Natural killer cell (primary cell): ENCODE results near the gene DNAH2. TPM values are rescaled to one million over a fixed set of nuclear protein-coding genes. Genes with fewer than 3 reads are reported as not detected.

Source experiments
- ATAC-seq, 3 donors: fragments of 150-1000 bp in 2 of 3; fragments of 200-7000 bp in 1 of 3; cut with Tn5 transposase; 1 replicate in 1 of 3; 2 replicates in 2 of 3; pipeline ENCODE4 v1.10.0; 2021; ENCODE audit warnings: mild to moderate bottlenecking in 2 of 3, moderate library complexity in 2 of 3
- DNase-seq, 2 donors: peaks; one replicate each; pipeline versions ENCODE4 v3.0.0 to v3.0.0-alpha.2; 2013 to 2021; ENCODE audit warnings: mixed read lengths in 1 of 2
- H3K27ac ChIP-seq: one replicate; pipeline ENCODE4 v1.5.1; 2013; ENCODE audit warnings: mild to moderate bottlenecking, low read length
- H3K27me3 ChIP-seq: one replicate; pipeline ENCODE4 v1.6.1; 2013; ENCODE audit warnings: low read length; ENCODE audit not compliant: control insufficient read depth, insufficient read depth
- H3K36me3 ChIP-seq: one replicate; pipeline ENCODE4 v1.6.1; 2013; ENCODE audit warnings: low read length; ENCODE audit not compliant: control insufficient read depth, insufficient read depth
- H3K4me1 ChIP-seq: one replicate; pipeline ENCODE4 v1.6.1; 2013; ENCODE audit warnings: low read length; ENCODE audit not compliant: control insufficient read depth, insufficient read depth
- H3K4me3 ChIP-seq: one replicate; pipeline ENCODE4 v1.5.1; 2013; ENCODE audit warnings: low read length
- H3K9me3 ChIP-seq: one replicate; pipeline ENCODE4 v1.6.1; 2013; ENCODE audit warnings: low read length; ENCODE audit not compliant: control insufficient read depth, insufficient read depth
- H3K27ac Mint-ChIP-seq, 2 donors: one replicate each; pipeline ENCODE4 v1.8.0; 2022; ENCODE audit warnings: mild to moderate bottlenecking in 2 of 2, mixed read lengths in 2 of 2, moderate library complexity in 1 of 2
- H3K27me3 Mint-ChIP-seq, 2 donors: one replicate each; pipeline ENCODE4 v1.8.0; 2022; ENCODE audit warnings: low read depth in 2 of 2, mixed read lengths in 2 of 2
- H3K36me3 Mint-ChIP-seq: one replicate; pipeline ENCODE4 v1.8.0; 2022; ENCODE audit warnings: mixed read lengths
- H3K4me1 Mint-ChIP-seq, 2 donors: one replicate each; pipeline ENCODE4 v1.8.0; 2022; ENCODE audit warnings: mixed read lengths in 2 of 2
- H3K4me3 Mint-ChIP-seq: one replicate; pipeline ENCODE4 v1.8.0; 2022; ENCODE audit warnings: mild to moderate bottlenecking, moderate library complexity, mixed read lengths
- H3K9me3 Mint-ChIP-seq, 2 donors: one replicate each; pipeline ENCODE4 v1.8.0; 2022; ENCODE audit warnings: mixed read lengths in 2 of 2
- CTCF ChIP-seq: fragments of 200-600 bp; IDR thresholded peaks from one replicate; pipeline ENCODE4 v1.8.0; 2022; ENCODE audit warnings: antibody characterized with exemption
- WGBS: methylation state at CpG from one replicate; pipeline ENCODE4 v1.1.7; 2013; ENCODE audit warnings: missing lambda C conversion rate; ENCODE audit not compliant: insufficient coverage; 5-methylcytosine and 5-hydroxymethylcytosine counted together
- intact Hi-C: fragments of 100-400 bp; cut with micrococcal nuclease; formaldehyde crosslinking; loops from one replicate; pipeline ENCODE4 v1.14.2; 2022
- total RNA-seq, 4 donors: library from RNA; stranded (reverse); fragments of 120-200 nt in 1 of 4; gene quantifications; one replicate each; pipeline versions ENCODE4 v1.2.3 to v1.2.4, GENCODE V29; 2013 to 2022

The DNAH2 gene
- total RNA-seq, 3 donors from 2014 or later (not counting 1 experiment from before 2014, with no cell fraction given): 0.05 to 0.07 TPM; not detected in 1

GRCh38 chr17:7702776-7703175 is 14.8 kb upstream of the DNAH2 start:
- Mint-ChIP-seq H3K9me3 (no peaks in the 10 kb centered on the region), H3K27ac (no peak overlapping the region), H3K27me3 (peaks cover 16 to 30% of the 10 kb centered on the region in 2 donors), H3K4me3 (no peak overlapping the region), H3K36me3 (no peaks in the 10 kb centered on the region), H3K4me1 (peaks cover 0 to 23% of the 10 kb centered on the region in 2 donors)
- Histone ChIP-seq H3K27me3 (peaks cover 25% of the 10 kb centered on the region), H3K9me3 (no peaks in the 10 kb centered on the region), H3K4me1 (peaks cover 10% of the 10 kb centered on the region), H3K36me3 (peaks cover 20% of the 10 kb centered on the region), H3K4me3 (no peak overlapping the region), H3K27ac (no peak overlapping the region)
- no peak for ATAC-seq
- 97% methylated on average over 13 of the region's 13 CpGs for WGBS
- intact Hi-C loops: no loop called here
- no peak for TF ChIP-seq CTCF
- DNase-seq: no peak

GRCh38 chr17:7703584-7704479 is 13.7 kb upstream of the DNAH2 start:
- 69% methylated on average over 21 of the region's 24 CpGs for WGBS
- Histone ChIP-seq H3K4me1 (peaks cover 10% of the 10 kb centered on the region), H3K36me3 (peaks cover 20% of the 10 kb centered on the region), H3K27ac (no peak overlapping the region), H3K9me3 (no peaks in the 10 kb centered on the region), H3K27me3 (peaks cover 25% of the 10 kb centered on the region), H3K4me3 (no peak overlapping the region)
- DNase-seq (peak in 1 of 2 donors; percentile 51), ATAC-seq (peak; percentile 45 to 75 (median 71))
- H3K4me1 Mint-ChIP-seq: peaks cover 0 to 23% of the 10 kb centered on the region in 2 donors
- peaks cover 16 to 34% of the 10 kb centered on the region in 2 donors for H3K27me3 Mint-ChIP-seq
- H3K27ac Mint-ChIP-seq: peak overlapping the region in 1 of 2 donors; percentile 66
- no peaks in the 10 kb centered on the region for H3K9me3 Mint-ChIP-seq
- TF ChIP-seq CTCF: no peak
- peak overlapping the region; percentile 21 for H3K4me3 Mint-ChIP-seq
- intact Hi-C loops: no loop called here
- no peaks in the 10 kb centered on the region for H3K36me3 Mint-ChIP-seq

GRCh38 chr17:7704601-7705268 is 12.8 kb upstream of the DNAH2 start, which contains the start of gene EFNB3:
Gene EFNB3 (plus strand): TSS chr17:7705202. CDS start chr17:7705599, 397 bp downstream.
- Mint-ChIP-seq H3K9me3 (no peaks in the 10 kb centered on the region), H3K4me3 (peak within 1 kb of the TSS; percentile 55), H3K27me3 (peaks cover 16 to 34% of the 10 kb centered on the region in 2 donors), H3K36me3 (no peaks in the 10 kb centered on the region), H3K27ac (peak within 1 kb of the TSS in 1 of 2 donors; percentile 58), H3K4me1 (peaks cover 0 to 23% of the 10 kb centered on the region in 2 donors)
- H3K4me1 ChIP-seq: peaks cover 10% of the 10 kb centered on the region
- DNase-seq (peak in 1 of 2 donors; percentile 34), ATAC-seq (peak in 2 of 3 donors; percentile 40)
- WGBS: 2% methylated on average over 44 of the region's 45 CpGs
- no peak within 1 kb of the TSS for H3K27ac ChIP-seq
- intact Hi-C loops: no loop called here
- H3K9me3 ChIP-seq: no peaks in the 10 kb centered on the region
- H3K4me3 ChIP-seq: no peak within 1 kb of the TSS
- peaks cover 25% of the 10 kb centered on the region for H3K27me3 ChIP-seq
- peaks cover 20% of the 10 kb centered on the region for H3K36me3 ChIP-seq
- no peak for TF ChIP-seq CTCF
